ENCODE results near the gene REV1.
"Not testable (repeated sequence)": the region's sequence is repeated elsewhere in the genome, so short reads cannot be mapped to it uniquely, and the experiment has no call there.

REV1 gene

GRCh38 chr2:99489761-99490622 is at the start of gene REV1:
TSS of gene REV1 (minus strand) at chr2:99490017. CDS start at chr2:99464975, 25,042 bp downstream.
- DNase-seq = peak; percentile 93 to 96

GRCh38 chr2:99537910-99538485 is 48.2 kb upstream of the REV1 start:
- no peak for DNase-seq

DNA sequence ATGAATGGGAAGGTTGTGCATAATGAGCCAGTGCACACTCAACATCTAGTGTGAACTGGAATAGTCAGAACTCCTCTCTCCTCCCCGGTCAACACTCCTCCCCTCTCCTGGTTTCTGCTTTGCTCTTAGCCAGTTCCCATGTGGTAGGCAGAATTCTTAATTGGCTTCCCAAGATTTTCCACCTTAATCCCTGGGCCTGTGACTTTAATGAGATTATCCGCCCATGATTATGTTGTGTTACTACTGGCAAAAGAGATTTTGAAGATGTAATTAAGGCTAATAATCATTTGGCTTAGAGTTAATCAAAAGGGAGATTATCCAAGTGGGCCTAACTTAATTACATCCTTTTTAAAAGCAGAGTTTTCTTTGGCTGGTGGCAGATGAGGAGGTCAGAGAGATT is 34.2 kb upstream of the REV1 start:
- DNase-seq = no peak

DNA sequence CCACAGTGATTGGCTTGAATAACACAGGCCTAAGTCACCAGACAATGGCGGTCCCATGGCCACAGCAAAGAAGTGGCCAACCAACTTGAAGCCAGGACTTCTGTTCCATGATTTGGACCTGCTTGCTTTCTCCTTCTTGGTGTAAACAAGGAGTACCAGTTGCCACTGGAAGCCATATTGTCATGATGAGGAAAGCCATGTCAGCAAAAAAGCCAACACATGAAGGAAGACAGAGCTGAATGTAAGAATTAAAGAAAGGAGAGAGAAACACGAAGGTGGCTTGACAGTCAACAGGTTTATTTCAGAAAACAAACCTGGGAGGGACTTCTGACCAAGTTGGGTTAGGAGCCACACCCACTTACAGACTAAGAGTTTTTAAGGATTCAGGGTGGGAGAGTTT is 32.3 kb upstream of the REV1 start:
- DNase-seq = no peak

DNA sequence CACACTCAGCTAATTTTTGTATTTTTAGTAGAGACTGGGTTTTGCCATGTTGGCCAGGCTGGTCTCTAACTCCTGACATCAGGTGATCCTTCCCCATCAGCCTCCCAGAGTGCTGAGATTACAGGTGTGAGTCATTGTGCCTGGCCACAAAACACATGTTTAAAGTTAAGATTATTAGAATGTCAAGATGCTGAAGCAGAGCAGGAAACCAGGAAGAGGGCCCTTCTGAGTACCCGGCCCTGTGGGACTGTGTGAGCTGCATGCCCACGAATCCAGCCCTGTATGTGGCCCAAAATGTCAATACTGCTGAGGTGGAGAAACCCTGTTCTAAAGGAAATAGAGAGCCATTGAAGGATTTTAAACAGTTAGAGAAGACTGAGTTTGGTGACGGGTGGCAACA is 31.0 kb upstream of the REV1 start:
- DNase-seq = no peak

DNA sequence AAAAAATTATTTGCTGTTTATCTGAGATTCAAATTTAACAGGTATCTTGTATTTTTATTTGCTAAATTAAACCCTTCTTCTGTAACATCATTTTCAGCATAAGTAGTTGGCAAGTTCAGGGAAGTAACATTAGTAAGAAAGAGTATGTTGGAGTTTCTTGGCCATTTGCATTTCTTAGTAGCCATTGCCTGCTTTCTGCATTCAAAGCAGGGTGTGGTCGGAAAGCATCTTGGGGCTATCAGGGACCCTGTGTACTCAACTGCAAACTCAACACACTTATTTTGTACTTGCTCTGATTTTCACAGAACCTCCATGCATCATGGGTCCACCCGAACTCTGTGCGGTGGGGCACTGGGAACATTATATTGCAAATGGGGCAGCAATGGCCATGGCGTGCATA is 30.4 kb upstream of the REV1 start:
- no peak for DNase-seq

- no peak for DNase-seq
Observed at GRCh38 chr2:99514357-99514756, 24.5 kb upstream of the REV1 start.

DNA sequence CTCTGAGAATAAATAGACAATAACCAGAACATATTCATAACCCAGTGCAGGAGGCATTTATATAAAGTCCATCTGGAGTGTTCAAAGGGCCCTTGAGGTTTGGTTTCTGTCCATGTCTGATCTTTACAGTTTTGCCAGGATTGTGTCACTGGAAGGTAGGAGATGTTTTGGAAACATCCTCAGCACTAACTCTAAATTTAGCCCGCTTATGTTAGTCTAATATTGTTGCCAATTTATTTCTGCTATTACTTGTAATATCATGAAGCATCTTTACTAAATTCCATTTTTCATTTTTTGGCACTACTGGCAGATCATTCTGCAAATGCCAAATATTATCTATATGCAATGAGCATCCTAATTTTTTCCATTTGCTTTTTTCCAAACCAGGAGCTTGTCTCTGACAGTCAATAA is 22.4 kb upstream of the REV1 start:
- DNase-seq = no peak

DNA sequence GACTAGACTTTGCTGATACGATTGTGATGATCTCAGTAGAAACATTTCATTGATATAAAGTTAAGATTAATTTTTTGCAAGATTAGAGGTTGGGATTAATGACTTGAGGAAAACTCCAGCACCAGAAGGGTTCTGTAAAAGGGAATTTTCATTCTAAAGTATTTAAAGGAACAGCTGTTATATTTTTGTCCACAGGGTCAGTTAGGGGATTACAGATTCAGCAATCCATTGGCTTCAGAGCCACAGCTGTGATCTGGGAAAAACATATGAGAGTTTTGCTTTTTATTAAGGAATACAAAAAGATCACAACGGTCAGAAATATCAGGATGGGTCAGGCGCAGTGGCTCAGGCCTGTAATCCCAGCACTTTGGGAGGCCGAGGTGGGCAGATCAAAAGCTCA is 19.6 kb upstream of the REV1 start:
- DNase-seq = no peak

GRCh38 chr2:99507937-99508818 is 18.4 kb upstream of the REV1 start:
- no peak for DNase-seq

DNA sequence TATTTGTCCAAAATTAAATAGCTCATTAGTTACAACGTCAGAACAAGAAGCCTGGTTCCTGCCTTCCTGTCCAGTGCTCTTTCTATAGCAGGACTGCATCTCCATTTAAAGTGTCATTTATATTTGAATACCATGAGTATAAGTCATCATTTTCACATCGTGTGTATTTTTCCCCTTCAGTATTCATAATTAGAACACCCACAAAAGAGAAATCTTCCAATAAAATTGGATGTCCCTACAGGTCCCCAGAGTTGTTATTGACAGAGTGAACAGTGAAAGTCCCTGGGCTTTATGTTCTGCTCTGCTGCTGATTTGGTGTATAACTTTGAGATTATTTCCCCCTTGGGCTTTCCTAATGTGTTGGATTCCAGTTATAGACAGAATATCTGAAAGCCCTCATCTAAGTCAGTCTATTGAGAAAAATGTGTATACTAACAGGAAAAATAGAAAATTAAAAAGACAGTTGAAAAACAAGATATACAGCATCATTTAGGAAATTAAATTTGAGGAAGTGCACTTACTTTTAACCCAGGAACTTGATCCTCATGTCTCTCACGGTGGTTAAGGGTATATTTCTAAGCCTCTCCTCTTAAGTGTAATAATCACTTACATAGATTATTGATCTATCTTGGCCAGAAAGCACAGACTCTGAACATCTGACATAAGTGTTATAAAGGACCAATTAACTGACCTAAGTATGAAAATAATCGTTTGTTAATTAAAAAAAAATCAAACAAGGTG is 15.2 kb upstream of the REV1 start:
- no peak for DNase-seq

DNA sequence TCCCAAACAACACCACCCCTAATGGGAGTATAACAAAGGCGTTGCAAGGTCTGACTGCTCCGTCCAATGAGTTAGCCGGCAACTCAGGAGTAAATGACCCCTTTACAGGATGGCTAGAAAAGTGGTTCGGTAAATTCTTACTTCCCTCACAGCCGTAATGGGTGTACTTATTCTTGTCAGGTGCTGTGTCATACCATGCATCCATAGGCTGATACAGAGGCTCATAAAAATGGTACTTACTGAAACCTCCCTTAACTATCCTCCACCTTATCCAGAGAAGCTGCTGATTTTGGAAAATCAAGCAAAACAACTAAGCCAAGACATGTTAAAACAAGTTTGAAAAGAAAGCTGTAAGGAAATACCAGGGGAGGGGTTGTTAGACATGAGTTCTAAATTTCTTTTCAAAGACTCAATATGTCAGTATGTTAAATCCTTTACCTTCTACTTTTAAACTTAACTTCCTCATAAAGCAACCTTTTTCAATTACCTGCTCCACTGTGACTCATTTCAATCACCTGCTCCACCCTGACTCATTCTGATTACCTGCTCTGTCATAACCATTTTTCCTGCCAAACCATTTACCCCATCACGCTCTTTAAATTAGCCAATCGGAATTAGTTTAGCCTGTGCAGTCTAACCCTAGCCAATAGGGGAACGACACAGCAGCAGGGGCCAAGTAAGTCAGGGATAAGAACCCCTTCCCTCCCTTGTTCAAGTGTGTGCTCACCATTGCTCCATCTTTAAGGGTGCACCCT is 14.0 kb upstream of the REV1 start:
- not testable (repeated sequence) for DNase-seq

DNA sequence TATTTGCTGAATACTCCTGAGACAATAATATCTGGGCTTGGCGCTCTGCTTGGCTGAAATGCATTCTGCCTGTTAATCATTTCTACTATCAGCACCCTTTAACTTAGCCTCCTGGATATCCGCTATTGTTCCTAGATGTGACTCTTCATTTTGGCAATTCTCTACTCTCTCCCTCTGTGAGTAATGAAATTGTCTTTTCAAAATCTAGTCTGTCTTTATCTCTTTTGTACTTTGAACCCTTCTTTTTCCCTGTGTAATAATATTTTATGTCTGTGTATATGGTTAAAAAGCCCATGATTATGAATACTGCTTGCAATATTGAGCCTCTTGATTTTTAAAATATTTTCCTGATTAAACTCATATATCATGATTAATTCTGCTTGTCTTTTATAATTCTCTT is 6.2 kb upstream of the REV1 start:
- no peak for DNase-seq

DNA sequence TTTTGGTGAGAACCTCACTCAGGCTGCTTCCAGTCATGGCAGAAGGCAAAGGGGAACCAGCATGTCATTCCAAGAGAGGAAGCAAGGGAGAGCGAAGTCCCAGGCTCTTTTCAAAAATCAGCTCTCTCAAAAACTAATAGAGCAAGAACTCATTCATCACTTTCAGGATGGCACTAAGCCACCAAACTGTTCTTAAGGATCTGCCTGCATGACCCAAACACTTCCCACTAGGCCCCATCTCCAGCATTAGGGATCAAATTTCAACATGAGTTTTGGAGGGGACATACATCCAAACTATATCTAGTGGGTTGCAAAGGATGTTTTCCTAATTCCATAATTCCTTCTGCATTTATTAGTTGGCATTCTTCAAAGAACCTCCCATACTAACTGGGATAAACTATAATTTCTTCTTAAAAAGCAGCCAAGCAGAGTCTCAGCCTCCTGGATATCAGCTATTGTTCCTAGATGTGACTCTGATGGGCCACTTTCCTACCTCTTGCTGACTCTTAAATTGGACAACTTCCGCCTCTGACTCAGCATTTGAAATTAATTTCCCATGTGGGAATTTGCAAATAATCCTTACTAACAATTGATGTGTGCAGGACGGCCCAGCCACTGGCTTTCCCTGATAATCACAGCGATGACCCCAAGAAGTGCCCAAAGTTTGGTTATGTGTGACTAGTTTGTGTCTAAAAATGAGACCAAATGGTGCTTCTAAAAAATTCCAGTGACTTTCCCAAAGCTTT is 5.5 kb upstream of the REV1 start:
- DNase-seq = no peak

DNA sequence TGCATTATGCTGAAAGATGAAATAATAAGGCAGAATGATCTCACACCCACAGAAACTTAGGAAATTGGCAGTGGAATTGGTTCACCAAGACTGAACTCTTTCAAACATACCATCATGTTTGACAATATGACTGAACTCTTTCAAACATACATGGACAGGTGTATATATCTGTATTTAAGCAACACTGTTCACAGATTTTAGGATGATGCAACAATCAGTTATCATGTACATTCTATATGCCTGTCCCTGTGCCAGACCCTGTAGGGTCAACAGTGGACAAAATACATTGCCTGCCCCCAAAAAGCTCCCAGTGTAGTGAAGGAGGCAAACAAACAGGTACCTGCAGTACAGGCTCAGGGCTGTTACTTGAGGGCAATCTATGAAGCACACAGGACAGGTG is 2.9 kb upstream of the REV1 start:
- DNase-seq = no peak

DNA sequence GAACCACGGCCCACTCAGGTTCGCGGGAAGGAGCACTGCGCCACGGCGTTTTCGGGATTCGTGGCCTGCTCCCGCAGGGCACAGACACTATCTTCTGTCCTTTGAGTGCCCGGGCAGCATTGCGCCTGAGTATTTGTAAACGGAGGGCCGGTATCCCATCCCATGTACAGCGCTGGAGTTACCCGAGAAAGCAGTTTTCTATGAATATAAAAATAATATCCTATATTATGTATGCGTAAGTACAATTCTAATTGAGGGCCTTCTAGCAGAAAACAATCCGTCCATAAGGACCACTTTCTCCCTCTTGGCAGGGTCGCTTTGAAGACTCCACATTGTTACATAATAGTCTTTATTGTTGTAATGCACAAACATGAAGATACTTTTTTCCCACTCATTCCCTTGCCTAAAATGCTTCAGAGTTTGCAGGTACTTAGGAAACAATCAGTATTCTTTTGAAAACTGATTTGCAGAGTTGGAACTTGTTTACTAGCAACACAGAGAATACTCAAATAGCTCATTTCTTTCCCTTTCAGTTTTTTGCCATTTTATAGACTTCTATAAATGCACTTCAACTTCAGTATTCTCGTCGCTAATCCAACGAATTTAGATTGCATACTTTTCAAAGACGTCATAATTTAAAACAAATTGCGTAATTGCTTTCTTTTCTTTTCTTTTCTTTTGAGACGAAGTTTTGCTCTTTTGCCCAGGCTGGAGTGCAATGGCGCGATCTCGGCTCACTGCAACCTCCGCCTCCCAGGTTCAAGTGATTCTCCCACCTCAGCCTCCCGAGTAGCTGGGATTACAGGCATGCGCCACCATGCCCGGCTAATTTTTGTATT is 1.0 kb upstream of the REV1 start:
- DNase-seq = no peak

DNA sequence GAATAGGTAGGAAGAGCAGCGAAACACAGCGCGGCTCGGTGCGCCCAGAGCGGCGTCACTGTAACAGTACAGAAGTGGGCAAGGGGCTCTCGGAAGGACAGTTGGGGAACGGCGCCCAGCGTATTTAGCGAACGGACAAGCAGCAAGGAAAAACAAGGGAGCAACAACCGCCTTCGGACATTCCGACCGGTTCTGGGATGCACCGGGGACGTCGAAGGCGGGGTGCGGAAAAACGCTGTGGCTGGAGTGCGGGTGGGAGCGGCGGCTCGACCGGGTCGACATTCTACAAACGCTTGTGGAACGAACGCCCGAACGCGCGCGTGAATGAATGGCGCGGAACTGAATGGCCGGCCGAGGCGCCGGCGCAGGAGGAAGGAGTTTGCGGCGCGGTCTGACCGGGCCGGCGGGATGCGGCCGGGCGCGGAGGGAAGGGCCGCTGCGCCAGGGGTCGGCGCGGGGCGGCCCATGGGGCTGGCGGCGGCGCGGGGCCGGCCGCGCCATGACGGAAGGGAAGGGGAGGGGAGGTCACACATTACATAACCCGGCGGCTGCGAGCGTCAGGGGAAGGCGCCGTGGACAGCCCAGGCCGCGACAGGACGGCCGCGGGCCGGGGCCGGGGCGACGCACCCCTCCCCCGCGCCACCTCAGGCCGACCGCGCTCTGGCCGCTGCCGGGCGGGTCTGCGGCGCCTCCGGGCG is 605 bp downstream of the REV1 start:
- DNase-seq = peak; percentile 57 to 67

- DNase-seq = peak in 1 of 2 donors; percentile 22
Observed at GRCh38 chr2:99488539-99489062, 1.2 kb downstream of the REV1 start.

- no peak for DNase-seq
Observed at GRCh38 chr2:99487906-99488305, 1.9 kb downstream of the REV1 start.

Measured in CD4-positive, alpha-beta T cell treated with Interleukin-1 beta for 1 hour (primary cell).